ENCODE measurements around the gene EIF1.
A peak's percentile ranks its signal among the peaks of the same experiment; 100 is the strongest.
"Not testable (repeated sequence)": the region's sequence is repeated elsewhere in the genome, so short reads cannot be mapped to it uniquely, and the experiment has no call there.

Gene EIF1

DNA sequence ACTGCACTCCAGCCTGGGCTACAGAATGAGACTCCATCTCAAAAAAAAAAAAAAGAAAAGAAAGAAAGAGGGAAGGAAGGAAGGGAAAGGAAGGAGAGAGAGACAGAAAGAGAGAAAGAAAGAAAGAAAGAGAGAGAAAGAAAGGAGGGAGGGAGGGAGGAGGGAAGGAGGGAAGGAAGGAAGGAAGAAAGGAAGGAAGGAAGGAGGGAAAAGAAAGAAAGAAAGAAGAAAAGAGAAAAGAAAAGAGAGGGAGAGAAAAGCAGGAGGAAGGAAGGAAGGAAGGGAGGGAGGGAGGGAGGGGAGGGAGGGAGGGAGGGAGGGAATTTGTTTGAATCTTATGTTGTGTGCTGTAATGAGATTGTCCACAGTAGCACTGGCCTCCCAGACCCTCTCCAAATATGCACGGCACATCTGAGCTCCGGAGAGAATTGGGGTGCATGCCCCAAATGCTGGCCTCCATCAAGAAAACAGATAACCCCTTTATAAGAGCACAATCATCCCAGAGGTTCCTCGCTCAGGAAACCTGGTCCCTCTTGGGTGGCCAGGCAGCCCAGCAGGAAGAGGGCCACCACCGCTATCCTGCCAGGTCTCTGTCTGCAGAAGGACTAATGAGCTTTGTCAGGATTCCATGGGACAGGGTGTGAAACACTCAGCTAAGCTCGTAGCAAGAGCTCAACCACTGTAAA, 8.8 kb upstream of the EIF1 start:
- no peak for DNase-seq

DNA sequence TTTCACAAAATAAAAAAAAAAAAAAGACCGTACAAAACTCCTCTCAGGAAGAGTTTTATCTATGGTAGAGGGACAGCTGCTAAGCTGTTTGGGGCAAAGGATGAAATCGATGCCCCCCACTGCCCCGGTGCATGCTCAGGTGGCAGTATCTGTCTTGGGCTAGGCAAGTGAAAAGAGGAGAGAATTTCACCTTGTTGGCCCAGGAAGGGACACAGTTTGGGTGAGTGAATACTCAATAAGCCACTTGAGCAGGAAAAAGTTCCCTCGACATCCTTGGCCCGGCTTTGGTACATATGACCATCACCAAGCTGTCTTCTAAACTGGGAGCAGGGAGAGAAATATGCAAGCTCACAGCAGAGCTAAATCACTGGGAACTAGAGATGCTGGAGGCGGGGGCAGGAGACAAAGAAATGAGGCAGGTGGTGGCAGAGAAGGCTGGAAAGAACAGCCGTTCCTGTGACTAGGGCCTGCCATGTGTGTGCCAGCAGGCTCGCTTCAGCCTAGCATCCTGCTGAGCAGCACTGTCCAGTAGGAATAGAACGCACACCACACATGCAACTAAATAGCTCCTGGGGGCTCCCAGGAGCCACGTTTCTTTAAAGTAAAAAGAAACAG, 8.2 kb upstream of the EIF1 start:
- DNase-seq, result no peak

GRCh38 chr17:41681776-41682175, 6.9 kb upstream of the EIF1 start:
- no peak for DNase-seq

GRCh38 chr17:41682631-41683030, 6.1 kb upstream of the EIF1 start:
- no peak for DNase-seq

DNA sequence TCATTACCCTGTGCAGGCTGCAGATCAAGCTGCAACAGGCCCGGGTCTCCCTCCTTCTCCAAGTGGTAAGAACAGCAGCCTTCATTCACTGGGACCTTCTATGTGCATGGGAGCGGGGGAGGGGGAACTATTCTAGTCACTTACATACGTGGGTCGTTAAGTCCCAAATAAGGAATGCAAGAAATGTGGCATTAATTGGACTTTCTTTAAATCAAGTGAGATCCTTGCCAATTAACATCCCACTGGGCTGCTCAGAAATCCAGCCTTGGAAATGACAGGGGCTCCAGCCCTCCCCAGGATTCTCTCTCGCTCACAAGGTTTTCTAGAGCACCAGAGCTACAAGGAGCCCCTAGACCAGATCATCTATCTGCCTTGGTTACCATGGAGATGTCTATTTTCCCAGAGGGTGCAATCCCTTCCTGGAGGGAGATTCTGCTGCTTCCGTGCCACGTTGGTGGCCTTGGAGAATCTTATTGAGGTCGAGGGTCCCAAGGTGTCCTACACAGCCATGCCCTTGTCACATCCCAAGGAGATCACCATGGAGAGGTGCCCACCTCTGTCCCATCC, 5.2 kb upstream of the EIF1 start:
- no peak for DNase-seq

GRCh38 chr17:41684035-41684434, 4.7 kb upstream of the EIF1 start:
- DNase-seq, result no peak

GRCh38 chr17:41685753-41686152, 2.9 kb upstream of the EIF1 start:
- not testable (repeated sequence) for DNase-seq

GRCh38 chr17:41686281-41686680, 2.4 kb upstream of the EIF1 start:
- DNase-seq, result no peak

- peak; percentile 57 for DNase-seq
These were observed 651 bp upstream of the EIF1 start for GRCh38 chr17:41687828-41688640.

- DNase-seq, result peak; percentile 34
These were observed 1.0 kb downstream of the EIF1 start for GRCh38 chr17:41689497-41690299.

DNA sequence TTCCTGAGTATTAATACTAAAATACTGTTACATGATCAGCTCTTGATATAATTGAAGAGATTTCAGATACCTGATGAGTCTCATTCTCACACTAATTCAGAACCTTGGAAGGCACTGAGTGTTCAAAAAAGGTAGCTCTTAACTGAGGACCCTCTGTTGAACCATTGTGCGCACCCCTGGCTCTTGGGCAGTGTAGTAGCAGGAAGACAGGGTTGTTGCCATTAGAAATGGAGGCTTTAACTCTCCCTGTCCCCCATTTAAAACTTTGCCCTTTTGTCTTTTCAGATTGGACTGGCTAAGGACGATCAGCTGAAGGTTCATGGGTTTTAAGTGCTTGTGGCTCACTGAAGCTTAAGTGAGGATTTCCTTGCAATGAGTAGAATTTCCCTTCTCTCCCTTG, 1.8 kb downstream of the EIF1 start:
- DNase-seq, result no peak

DNA sequence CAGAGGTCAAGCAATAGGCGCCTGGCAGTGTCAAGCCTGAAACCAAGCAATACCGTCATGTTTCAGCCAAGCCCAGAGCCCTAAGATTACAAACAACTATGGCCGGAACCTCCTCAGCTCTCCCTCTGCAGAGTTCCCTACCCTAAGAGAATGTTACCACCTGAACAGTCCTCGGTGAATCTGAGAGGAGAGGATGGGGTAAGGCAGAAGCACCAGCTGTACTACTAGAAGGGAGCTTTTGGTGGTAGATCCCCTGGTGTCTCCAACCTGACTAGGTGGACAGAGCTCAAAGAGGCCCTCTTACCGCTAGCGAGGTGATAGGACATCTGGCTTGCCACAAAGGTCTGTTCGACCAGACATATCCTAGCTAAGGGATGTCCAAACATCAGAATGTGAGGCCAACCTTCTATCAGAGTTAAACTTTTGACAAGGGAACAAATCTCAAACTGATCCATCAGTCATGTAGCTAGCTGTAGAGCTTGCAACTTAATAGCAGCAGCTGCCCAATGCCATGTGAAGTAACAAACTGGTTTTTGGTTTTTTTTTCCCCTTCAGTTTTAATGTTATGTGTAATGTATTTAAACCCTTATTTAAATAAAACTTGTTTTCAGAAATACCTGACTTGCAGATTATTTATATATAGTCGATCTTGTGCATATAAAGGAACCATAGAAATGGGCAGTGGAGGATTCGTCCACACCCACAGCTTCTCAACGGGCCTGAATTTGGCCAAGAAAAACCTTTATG, 2.5 kb downstream of the EIF1 start:
- DNase-seq, result no peak

- no peak for DNase-seq
These were observed 4.2 kb downstream of the EIF1 start for GRCh38 chr17:41692722-41693521.

- no peak for DNase-seq
These were observed 6.5 kb downstream of the EIF1 start for GRCh38 chr17:41695134-41695661.

DNA sequence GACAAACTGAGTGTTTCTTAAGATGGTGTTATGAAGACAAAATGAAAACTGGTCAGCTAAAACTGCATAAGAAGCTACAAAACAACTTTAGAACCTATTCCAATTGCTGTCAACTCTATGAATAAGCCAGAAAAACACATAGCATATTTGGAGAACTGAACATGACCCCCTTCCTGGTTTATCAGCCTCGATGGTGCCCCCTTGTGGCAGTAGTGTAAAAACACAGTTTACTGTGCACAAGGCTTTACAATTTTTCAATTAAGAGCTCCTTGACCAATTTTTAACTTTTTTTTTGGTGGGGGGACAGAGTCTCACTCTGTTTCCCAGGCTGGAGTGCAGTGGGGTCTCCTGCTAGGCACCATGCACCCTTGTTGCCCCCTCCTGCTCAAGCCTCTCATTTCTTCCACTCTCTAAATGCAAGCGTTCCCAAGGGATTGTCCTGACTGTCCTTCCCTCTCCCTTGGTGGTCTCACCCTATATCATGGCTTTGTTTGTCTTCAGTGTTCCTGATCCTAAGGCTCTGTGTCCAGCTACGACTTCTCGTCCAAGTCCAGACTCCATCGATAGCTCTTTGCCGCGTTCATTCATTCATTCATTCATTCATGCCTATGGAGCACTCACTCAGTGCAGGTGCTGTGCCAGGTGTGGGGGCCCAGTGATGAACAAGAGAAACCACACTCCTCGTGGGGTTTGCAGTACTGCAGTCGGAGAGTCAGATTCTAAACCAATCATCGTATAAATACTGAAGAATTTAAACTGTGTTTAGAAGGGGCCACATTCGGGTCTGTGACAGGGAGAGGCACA, 7.5 kb downstream of the EIF1 start:
- DNase-seq, result peak; percentile 68

DNA sequence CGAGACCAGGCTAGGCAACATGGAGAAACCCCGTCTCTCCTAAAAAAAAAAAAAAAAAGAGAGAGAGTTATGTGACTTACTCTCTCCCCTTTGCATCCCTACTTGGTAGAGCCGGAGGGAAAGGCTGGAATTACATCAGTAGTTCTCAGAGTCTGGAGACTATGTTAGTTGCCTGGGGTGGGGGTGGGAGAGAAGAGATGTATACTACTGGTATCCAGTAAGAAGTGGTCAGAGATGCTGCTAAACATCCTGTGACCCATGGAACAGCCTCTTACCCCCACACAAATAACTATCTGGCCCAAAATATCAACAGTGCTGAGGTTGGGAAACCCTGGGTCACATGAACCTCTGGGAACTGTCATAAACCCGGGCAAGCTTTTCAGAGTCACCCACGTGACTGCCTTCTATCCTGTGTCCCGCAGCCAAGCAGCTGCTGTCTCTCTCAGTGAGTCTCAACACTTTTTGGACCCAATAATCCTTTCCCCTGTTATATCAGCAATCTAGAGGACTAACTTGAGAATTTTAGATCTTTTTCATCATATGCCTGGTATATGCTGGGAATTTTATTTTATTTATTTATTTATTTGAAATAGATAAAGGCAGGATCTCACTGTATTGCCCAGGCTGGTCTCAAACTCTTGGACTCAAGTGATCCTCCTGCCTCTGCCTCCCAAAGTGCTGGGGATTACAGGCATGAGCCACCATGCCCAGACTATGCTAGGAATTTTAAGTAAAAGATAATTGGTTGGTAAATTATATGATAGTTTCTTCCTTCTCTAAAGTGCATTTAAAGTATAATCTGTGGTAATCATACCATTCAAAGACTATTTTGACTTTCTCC, 8.7 kb downstream of the EIF1 start:
- no peak for DNase-seq

- DNase-seq, result not testable (repeated sequence)
These were observed 12.2 kb downstream of the EIF1 start for GRCh38 chr17:41700843-41701242.

DNA sequence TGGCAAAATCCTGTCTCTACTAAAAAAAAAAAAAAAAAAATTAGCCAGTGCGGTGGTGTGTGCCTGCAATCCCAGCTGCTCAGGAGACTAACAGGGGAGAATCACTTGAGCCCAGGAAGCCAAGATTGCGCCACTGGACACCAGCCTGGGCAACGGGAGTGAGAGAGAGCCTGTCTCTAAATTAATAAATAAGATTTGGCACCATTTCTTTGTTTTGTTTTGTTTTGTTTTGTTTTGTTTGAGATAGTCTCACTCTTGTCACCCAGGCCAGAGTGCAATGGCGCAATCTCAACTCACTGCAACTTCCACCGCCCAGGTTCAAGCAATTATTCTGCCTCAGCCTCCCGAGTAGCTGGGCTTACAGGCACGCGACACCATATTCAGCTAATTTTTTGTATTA, 14.0 kb downstream of the EIF1 start:
- no peak for DNase-seq

Measured in stimulated activated naive CD4-positive, alpha-beta T cell treated with Interleukin-2 at 50 U/mL for 16 hours (primary cell).